Stimulated activated CD8-positive, alpha-beta memory T cell treated with anti-CD3 and anti-CD28 coated beads, Interleukin-4, amount 100 ng/mL, for 48 hours (primary cell): ENCODE results near the gene APOBEC3F.
"Not testable (repeated sequence)": the region's sequence is repeated elsewhere in the genome, so short reads cannot be mapped to it uniquely, and the experiment has no call there.

Experiments
- DNase-seq: peaks from one replicate; pipeline ENCODE4 v3.0.0-alpha.2; 2020

APOBEC3F gene

DNA sequence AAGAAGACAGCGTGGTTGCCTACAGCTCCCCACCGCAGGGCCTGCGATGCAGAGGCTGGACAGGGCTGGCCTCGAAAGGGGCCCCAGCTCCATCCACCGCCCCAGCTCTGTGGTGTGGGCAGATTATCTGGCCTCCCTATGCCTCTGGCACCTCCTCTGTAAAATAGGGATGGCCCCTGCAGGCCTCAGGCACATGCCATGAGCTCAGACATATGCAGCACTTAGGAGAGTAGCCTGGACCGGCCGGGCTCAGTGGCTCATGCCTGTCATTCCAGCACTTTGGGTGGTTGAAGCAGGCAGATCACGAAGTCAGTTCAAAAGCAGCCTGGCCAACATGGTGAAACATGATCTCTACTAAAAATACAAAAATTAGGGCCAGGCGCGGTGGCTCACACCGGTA lies 12.4 kb upstream of the APOBEC3F start:
- DNase-seq = no peak

GRCh38 chr22:39029227-39029626 lies 11.4 kb upstream of the APOBEC3F start:
- no peak for DNase-seq

- no peak for DNase-seq
Observed at GRCh38 chr22:39030705-39031104, 10.0 kb upstream of the APOBEC3F start.

DNA sequence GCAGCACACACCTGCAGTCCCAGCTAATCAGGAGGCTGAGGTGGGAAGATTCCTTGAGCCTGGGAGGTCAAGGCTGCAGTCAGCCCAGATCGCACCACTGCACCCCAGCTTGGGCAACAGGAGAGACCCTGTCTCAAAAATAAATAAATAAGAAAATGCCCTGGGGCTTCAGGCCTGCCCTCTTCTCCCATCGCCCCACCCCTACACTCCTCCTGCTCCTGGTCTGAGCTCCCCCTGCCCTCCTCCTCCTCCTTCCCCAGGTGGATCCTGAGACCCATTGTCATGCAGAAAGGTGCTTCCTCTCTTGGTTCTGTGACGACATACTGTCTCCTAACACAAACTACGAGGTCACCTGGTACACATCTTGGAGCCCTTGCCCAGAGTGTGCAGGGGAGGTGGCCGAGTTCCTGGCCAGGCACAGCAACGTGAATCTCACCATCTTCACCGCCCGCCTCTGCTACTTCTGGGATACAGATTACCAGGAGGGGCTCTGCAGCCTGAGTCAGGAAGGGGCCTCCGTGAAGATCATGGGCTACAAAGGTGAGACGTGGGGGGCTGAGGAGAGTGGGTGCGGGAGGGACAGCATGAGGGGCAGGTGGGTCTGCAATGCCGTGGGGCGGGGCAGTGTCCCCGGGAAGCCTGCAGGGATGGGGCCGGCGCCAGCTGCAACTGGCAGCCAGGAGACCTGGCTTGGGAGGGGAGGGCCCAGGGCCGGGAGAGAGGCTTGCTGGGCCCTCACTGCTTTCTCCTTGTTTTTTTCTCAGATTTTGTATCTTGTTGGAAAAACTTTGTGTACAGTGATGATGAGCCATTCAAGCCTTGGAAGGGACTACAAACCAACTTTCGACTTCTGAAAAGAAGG lies 9.0 kb upstream of the APOBEC3F start:
- not testable (repeated sequence) for DNase-seq

GRCh38 chr22:39037071-39037470 lies 3.6 kb upstream of the APOBEC3F start:
- DNase-seq = not testable (repeated sequence)

GRCh38 chr22:39039306-39040126 lies 1.1 kb upstream of the APOBEC3F start:
- DNase-seq = no peak

GRCh38 chr22:39040155-39040537 lies 518 bp upstream of the APOBEC3F start:
- DNase-seq = not testable (repeated sequence)

- DNase-seq = no peak
Observed at GRCh38 chr22:39041908-39042307, 1.2 kb downstream of the APOBEC3F start.

GRCh38 chr22:39043063-39043462 lies 2.4 kb downstream of the APOBEC3F start:
- DNase-seq = not testable (repeated sequence)

DNA sequence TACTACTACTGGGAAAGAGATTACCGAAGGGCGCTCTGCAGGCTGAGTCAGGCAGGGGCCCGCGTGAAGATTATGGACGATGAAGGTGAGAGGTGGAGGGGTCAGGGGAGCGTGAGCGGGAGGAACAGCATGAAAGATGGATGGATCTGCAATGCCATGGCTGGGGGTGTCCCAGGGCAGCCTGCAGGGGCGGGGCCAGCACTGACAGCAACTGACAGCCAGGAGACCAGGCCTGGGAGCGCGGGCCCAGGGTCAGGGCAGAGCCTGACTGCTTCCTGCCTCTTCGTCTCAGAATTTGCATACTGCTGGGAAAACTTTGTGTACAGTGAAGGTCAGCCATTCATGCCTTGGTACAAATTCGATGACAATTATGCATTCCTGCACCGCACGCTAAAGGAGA lies 4.5 kb downstream of the APOBEC3F start:
- not testable (repeated sequence) for DNase-seq

DNA sequence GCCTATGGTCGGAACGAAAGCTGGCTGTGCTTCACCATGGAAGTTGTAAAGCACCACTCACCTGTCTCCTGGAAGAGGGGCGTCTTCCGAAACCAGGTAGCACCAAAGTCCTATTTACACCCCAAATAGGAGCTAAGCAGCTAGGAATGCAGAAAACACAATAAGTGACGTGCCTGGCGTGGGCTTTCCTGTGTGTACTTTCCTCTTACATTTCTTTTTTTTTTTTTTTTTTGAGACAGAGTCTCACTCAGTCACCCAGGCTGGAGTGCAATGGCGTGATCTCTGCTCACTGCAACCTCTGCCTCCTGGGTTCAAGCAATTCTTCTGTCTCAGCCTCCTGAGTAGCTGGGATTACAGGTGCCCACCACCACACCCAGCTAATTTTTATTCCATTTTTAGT lies 8.8 kb downstream of the APOBEC3F start:
- DNase-seq = not testable (repeated sequence)

- DNase-seq = not testable (repeated sequence)
Observed at GRCh38 chr22:39051844-39052495, 11.3 kb downstream of the APOBEC3F start.

DNA sequence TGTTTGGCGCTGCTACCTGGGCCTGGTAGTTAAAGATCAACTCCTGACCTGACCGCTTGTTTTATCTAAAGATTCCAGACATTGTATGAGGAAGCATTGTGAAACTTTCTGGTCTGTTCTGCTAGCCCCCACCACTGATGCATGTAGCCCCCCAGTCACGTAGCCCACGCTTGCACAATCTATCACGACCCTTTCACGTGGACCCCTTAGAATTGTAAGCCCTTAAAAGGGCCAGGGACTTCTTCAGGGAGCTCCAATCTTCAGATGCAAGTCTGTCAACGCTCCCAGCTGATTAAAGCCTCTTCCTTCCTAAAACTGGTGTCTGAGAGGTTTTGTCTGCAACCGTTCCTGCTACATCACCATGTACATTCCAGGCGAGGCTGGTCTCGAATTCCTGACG lies 15.0 kb downstream of the APOBEC3F start:
- no peak for DNase-seq

DNA sequence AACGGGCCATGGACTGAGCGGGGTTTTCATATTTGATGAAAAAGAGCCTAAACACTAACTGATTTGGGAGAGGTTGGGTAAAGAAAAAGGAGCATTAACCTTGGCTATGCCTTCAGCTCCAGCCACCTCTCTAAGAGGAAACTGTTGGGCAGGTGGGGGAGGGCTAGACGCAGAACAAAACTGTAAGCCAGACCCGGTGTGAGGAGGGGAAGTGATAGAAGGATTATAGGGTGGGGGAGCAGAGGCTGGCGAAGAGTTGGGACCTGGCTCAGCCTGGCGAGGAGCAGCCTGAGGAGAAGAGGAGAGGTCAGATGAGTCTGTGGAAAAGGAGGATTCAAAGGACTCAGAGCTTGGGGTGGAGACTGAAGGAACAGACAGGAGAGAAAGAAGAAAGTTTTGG lies 20.6 kb downstream of the APOBEC3F start:
- DNase-seq = not testable (repeated sequence)

DNA sequence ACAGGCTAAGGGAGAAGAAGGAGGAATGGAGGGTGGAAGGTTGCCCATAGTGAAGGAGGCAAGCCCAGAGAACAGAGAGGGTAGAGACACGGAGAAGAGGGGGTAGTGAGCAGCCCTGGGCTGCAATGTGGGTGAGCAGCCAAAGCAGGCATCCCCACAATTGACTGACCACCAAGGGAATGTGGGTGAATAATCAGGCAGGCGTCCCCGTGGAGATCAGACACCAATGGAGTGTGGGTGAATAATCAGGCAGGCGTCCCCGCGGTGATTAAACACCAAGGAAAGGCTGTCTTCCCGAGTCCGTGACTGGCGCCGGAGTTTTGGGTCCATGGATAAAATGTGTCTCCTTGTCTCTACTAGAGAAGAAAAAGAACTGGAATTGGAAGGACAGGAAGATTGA lies 21.3 kb downstream of the APOBEC3F start:
- DNase-seq = not testable (repeated sequence)

- DNase-seq = not testable (repeated sequence)
Observed at GRCh38 chr22:39063904-39064303, 23.2 kb downstream of the APOBEC3F start.

GRCh38 chr22:39066442-39067276 lies 26.0 kb downstream of the APOBEC3F start:
- DNase-seq = not testable (repeated sequence)

DNA sequence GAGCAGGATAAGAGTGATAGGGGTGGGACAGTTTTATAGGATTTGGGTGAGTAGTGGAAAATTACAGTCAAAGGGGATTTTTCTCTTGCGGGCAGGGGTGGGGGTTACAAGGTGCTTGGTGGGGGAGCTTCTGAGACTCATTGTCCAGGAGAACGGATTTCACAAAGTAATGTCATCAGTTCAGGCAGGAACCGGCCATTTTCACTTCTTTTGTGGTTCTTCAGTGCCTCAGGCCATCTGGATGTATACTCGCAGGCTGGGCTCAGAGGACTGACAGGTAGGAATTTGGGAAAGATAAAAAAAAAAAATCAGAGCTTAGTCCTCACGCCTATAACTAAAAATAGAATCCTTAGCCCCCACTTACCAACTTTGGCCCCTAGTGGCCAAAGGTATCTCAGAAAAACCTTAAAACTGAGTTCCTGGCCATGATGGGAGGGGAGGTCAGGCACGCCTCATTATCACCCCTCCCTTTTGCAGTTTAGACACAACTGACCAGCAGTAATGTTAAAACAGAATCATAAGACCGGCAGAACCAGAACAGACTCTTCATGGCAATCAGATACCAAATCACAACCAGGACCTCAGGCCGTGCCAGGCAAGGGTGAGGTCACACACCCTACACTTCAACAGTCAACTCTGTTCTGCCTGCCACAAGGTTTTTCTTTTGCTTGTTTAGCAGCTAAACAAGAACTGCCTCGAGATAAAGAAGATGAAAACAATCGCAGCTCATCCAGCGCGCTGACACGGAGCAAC lies 27.5 kb downstream of the APOBEC3F start:
- DNase-seq = no peak

DNA sequence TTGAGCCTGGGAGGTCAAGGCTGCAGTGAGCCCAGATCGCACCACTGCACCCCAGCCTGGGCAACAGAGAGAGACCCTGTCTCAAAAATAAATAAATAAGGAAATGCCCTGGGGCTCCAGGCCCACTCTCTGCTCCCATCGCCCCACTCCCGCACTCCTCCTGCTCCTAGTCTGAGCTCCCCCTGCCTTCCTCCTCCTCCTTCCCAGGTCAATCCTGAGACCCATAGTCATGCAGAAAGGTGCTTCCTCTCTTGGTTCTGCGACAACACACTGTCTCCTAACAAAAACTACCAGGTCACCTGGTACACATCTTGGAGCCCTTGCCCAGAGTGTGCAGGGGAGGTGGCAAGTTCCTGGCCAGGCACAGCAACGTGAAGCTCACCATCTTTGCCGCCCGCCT lies 29.5 kb downstream of the APOBEC3F start:
- DNase-seq = no peak

- not testable (repeated sequence) for DNase-seq
Observed at GRCh38 chr22:39072581-39072981, 31.9 kb downstream of the APOBEC3F start.

DNA sequence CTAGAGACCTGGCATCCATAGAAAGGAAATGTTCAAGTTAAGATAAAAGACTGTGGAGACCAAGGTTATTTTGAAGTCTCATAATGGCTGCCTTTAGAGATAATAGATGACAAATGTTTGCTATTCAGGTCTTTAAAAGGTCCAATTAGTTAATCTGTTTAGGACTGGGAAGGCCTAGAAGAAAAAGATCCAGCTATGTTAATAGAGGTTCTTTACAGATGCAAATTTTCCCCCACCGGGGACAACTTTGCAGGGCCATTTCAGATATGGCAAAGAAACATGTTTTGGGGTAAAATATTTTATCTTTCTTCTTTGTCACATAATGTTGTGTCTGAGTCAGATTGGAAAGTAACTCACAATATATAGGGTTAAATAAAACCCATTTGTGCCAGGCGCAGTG lies 33.3 kb downstream of the APOBEC3F start:
- DNase-seq = no peak
